HG03103 (cell line): ENCODE results near the gene SH3TC1.

ENCODE experiments used
- ATAC-seq: cut with Tn5 transposase; IDR thresholded peaks from one replicate; pipeline ENCODE4 v1.9.1; 2021; ENCODE audit warnings: low read depth; ENCODE audit not compliant: unreplicated experiment

The SH3TC1 gene

DNA sequence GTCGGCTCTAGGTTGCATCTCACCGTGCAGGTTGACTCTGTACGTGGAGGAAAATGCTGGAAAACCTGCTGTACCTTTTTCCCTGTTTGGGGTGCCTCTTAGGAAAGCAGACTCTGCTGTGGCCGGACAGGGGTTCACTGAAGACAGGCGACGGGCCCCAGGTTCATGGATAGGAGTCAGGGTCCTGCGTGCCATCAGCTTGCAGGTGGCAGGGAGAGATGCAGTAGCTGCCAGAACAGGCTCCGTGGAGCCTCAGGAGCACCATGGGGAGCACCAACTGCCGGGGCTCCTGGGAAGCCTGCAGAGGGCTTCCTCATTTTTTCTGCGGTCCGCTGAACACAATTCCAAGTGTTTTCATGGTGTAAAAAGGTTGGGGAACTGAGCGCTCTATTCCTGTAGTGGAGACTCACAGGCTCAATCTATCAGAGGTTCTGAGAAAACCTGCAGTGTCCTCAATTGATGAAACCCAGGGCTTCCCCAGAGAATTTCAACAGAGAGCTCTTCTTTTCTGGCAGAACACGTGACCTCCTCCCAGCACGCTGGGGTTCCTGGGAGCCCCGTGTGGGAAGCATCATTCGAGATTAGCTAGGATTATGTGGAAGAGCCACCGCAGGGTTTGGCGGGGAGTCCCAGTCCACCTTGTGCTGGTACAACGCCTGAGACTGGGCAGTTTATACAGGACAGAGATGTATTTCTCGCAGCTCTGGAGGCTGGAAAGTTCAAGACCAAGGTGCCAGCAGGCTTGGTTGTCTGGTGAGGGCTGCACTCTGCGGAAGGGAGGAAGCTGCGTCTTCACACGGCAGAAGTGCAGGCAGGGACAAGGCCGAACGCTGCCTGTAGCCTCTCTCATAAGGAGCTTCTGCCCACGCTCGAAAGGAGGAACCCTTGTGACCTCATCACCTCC lies 72.1 kb downstream of the SH3TC1 start:
- ATAC-seq: no peak

GRCh38 chr4:8271821-8272220 lies 72.7 kb downstream of the SH3TC1 start:
- no peak for ATAC-seq

DNA sequence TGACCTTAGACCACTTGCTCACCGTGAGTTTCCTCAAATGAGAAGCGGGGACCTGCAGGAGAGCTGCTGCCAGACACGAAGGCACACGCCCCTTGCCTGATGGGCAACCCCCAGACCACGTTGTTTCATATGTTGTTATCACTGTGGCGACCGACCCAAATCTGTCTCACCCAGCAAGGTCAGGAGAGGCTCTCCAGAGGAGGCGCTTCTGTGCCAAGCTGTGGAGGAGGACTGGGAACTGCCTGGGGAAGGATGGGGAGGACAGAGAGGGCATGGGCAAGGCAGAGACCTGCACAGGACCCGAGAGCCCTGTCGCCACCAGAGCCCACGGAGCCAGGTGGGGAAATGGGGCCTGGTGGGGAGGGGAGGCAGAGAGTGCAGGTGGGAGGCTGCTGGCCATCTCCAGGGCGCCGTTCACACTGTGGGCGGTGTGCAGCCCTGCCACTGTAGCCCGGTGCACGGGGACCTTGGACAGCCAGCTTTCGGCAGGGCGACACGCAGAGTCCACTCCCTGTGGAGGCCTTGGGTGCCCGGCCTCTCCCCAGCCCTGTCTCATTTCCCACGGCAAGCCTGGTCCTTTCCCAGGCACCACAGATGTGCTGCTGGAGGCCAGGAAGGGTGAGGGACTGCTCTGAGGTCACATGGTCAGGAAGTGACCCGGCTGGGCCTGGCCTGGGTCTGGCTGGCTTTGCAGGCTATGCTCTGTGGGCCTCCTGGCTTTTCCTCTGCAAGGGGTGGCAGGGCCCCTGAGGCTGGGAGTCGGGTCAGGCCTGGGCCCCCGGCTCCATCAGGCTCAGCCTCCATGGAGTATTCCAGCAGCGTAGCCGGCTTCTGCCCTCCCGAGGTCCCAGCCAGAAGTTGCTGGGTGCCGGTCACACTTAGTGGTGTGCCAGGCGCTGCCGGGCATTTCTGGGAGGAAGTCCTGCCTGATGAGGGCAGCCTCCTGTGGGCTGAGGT lies 73.7 kb downstream of the SH3TC1 start:
- no peak for ATAC-seq

DNA sequence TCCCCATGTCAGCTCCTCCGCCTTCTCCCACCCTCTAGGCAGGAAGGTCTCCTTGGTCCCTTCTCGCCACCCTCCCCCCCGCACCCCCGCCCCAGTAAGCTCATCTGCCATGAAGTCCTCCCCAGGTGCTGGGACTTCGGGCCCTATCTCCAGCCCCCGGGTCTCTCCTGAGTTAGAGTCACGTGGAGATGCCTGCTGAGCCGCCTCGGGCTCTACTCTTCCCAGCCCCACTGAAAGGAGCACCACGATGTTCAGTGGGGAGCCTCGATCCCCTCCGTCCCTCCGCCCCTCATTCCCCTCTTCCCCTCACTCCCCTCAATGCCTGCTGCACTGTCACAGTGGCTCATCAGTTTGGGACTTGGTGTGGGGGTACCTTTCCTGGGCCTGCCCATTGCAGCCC lies 74.4 kb downstream of the SH3TC1 start:
- ATAC-seq: no peak

GRCh38 chr4:8274066-8274652 lies 75.1 kb downstream of the SH3TC1 start:
- ATAC-seq: no peak

DNA sequence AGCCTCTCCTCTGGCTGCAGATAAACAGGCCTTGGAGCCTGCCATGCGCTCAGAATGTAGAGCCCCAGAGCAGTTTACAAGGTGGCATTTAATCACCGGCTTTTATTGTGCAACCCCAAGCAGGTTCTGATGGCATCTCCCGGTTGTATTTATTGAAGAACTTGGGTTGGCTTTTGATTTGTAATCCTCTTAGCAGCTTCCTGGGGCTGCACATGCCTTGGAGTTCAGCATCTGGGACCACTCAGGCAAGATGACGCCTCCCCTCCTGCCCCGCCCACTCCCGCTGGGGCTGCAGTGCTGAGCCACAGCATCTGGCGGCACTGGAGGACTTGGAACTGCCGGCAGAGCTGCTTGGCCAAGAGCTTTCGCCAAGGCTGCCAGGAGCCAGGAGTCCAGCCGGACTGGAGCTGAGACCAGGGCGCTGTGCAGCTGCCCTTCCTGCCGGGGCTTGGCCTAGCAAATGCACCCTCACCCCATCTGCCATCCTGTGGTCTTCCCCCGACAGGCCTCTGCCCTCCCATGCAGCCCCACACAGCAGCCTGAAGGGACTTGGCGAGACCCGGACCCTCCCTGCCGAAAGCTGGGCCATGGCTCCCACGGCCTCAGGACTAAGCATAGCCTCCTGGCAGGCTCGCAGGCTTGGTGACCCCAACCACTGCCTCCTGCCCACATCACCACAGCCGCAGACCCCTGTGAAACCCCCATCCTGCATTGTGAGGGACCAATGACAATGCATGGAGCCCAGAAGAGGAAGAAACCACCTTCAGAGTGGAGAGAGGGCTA lies 75.9 kb downstream of the SH3TC1 start:
- ATAC-seq: no peak

DNA sequence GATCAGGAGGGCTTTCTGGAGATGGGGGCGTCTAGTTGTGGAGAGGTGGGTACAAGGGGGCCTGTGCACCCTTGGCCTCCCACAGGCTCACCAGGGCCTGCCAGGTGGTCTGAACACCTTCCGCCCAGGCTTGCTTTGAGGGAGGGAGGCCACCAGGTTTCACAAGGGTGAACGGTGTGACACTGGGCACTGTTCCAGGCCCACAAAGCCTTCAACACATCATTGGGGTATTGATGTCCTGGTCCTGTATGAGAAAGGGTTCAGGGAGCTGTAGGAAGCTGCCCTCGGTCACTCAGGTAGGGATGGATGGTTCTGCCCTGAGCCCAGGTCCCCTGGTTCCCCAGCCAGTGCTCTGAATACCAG lies 76.4 kb downstream of the SH3TC1 start:
- no peak for ATAC-seq

DNA sequence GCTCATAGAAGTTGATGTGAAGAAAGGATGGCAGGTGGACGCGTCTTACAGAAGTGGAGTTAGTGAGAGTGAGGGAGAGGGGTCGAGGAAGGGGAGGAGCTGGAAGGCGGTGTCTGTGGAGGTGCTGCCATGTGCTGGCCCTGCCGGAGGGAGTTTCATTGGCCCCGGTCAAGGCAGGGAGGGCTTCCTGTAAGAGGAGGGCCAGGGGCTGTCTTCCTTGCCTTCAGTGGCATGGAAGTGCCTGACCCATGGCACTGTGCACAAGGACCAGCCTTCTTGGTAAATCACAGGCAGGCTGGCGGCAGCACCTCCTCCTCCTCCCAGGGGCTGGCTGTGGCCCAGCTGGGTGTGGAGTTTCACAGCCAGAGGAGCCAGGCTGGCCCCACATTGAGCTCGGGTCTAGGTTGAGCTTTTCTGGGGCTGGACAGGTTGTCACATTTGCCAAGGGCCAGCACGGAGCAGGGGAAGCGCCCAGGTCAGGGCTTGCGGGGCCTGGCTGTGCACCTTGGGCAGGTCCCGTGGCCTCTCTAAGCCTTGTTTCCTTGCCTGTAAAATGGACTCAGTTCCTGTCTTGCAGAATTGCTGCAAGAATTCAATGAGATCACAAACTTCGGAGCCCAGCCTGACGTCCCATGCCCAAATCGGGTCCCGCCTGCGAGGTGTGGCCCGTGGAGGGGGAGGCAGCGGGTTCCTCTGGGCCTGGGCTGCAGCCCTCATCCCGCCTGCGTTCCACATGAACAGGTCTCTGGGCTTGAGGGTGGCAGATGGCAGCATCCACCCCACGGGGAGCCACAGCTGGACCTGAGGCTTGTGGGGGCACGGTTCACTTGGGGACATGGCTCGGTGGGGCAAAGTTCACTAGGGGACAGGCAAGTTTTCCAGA lies 77.5 kb downstream of the SH3TC1 start:
- ATAC-seq: no peak

GRCh38 chr4:8277356-8278008 lies 78.4 kb downstream of the SH3TC1 start:
- ATAC-seq: no peak

- ATAC-seq: no peak
Observed at GRCh38 chr4:8278009-8278395, 78.9 kb downstream of the SH3TC1 start.

- ATAC-seq: no peak
Observed at GRCh38 chr4:8278421-8279287, 79.6 kb downstream of the SH3TC1 start.

DNA sequence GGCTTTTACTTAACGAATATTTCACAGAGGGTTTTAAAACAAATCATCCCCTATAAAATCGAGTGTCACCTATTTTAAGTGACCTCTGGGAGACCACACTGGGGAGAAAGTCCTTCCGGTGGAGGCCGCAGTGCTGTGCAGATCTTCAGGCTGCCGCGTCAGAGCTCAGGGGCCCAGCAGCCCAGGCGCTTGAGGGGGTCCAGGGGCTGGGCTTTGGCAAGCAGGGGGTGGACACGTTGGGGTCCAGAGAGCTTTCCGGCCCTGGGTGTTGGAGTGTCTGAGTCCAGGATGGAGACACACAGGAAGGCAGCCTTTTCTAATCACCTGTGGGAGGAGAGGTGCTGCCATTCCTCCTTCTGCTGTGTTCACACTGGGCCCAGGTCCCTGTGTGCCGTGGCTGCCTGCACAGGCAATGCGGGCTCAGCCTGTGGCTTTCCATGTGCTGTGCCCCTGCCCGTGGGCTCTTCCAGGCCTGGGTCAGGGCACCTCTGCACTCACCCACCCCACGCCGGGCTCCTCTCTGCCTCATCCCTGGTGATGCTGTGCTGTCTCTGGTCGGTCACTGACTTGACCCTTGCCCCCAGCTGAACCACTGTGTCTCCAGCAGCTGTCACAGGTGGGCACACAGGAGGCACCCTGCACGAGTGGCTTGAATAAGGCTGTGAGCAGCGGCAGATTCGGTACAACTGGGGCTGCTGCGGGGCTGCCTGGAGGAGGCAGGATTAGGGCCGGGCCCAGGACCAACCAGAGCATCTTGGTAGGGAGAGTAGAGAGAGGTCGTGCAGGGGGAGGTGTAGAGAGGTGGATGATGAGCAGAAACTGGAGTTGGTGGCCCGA lies 80.4 kb downstream of the SH3TC1 start:
- no peak for ATAC-seq

DNA sequence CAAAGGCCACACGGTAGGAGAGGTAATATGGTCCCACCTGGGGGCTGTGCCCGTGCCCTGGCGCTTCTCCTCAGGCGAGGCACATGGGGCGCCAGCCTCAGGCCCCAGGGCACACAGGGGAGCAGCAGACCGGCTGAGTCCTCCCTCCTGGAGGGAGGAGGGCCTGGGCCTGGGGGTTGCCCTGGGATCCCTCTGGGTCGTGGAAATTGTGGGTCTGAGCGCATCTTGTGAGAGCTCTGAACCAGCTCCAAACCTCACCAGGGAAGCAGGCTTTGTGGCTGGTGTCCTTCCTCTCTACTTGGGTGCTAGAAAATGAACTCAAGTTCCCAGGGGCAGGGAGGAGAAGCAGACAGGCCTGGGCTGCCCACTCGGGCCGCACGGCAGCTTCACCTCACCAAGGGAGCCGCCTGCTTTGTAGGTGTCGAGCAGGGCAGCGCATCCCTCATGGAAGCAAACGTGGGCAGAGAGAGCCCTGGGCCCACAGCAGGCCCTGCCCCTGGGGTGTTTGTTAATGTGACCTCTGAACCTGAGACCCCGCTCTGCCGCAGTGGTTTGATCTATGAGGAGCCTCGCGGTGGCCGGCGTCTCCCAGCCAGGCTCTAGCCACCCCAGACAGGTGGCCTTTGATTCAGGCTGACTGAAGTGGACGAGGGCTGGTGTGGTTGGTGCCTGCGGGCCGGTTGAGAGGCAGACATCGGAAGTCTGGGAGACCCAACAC lies 81.2 kb downstream of the SH3TC1 start:
- ATAC-seq: no peak

- ATAC-seq: no peak
Observed at GRCh38 chr4:8280876-8281440, 81.9 kb downstream of the SH3TC1 start.

DNA sequence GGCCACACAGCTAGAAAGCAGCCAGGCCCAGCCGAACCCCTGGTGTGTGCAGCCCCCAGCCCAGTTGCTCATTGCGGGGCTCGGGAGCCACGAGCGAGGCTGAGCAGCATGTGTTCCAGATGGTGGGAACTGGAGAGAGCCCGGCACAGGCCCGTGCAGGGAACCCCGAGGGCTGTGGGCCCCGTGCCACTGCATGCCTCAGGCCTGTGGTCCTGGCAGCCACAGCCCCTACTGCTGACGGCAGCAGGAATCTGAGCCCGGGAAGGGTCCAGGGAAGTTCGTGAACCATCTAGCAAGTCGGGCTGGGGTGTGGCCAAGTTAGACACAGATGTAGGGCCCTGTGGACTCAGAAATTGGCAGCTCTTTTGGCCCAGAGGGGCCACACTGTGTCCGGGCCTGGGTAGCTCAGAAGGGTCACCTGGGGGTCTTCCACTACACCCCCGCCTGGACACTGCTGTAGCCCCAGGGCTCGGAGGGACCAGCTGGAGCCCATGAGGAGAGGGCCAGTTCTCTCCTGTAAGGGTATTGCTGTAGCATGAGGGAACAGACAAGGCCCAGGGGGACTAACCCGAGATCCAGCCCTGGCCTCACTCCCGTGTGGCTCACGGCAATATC lies 82.5 kb downstream of the SH3TC1 start:
- no peak for ATAC-seq
